WTC11 (cell line): ENCODE data around the gene FGFBP1.

Experiments
- USF1 ChIP-seq: sonication (generic); formaldehyde crosslinking; IDR thresholded peaks from 2 replicates; pipeline ENCODE4 v1.8.0; 2022; ENCODE audit warnings: mild to moderate bottlenecking, missing genetic modification reagents
- USF2 ChIP-seq: sonication (generic); formaldehyde crosslinking; IDR thresholded peaks from 2 replicates; pipeline ENCODE4 v1.8.1; 2023; ENCODE audit warnings: mild to moderate bottlenecking, missing genetic modification reagents, moderate library complexity

- no peak for TF ChIP-seq USF1 (CRISPR knock-in tag)
- no peak for TF ChIP-seq USF2 (CRISPR knock-in tag)
These were observed 25.6 kb upstream of the FGFBP1 start for GRCh38 chr4:15964159-15964558.
